OCI-LY1 (cell line): ENCODE data around the gene PER2.

Source experiments
- CTCF ChIP-seq: fragments of 200-600 bp; sonication (generic), shearing (Covaris generic); IDR thresholded peaks from 2 replicates; pipeline ENCODE4 v1.5.1; 2017; ENCODE audit warnings: mild to moderate bottlenecking, antibody characterized with exemption, low read length, moderate library complexity, mixed read lengths
- EZH2 ChIP-seq: fragments of 200-600 bp; sonication (generic), shearing (Covaris generic); IDR thresholded peaks from 2 replicates; pipeline ENCODE4 v1.8.0; 2017; ENCODE audit warnings: borderline replicate concordance, mixed run types, mild to moderate bottlenecking, antibody characterized with exemption, low read length, moderate library complexity, mixed read lengths

- TF ChIP-seq CTCF (no peak), EZH2 (no peak)
Measured at GRCh38 chr2:238254095-238254723, 34.2 kb downstream of the PER2 start.
